Pons (tissue), 1 donor: ENCODE data around the gene DLX1.
"Not testable (repeated sequence)": the region's sequence is repeated elsewhere in the genome, so short reads cannot be mapped to it uniquely, and the experiment has no call there.

Experiments used
- DNase-seq: peaks from one replicate; pipeline ENCODE4 v3.0.0-alpha.2; 2016; ENCODE audit warnings: low spot score

Gene DLX1

DNA sequence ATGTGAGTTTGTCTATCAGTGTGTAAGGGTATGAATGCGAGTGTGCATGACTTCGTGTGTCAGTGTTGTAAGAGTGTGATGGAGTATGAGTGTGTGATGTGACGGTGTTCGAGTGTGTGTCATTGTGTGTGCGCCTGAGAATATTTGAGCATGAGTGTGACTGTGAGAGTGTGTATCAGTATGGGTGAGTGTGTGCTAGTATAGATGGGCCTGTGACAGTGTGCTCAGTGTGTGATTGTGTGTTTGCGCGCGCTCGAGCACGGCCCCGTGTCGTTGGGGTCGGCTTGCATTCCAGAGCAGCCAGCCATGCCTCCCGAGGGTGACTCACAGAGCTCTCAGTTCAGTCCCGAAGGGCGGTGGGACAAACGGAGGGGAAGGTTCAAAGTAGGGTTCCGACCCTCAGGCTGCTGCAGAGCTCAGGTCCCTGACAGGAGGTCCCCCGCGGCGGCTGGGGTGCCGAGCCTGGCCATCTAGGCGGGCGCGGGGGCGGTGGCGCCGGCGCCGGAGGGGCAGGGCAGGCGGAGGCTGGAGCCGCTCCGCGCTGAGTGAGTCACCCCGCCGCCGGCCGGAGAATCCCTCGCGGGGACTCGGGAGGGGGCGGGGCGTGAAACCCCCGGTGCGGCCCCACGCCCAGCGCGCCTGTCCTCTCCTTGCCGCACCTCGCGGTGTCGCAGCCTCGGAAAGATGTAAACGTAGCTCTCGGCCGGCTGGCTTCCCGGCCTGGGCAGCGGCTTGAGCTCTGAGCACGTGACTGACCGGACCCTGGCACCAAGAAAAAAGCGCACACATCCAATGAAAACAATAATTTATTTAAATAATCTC lies 13.6 kb downstream of the DLX1 start:
- DNase-seq, result no peak

DNA sequence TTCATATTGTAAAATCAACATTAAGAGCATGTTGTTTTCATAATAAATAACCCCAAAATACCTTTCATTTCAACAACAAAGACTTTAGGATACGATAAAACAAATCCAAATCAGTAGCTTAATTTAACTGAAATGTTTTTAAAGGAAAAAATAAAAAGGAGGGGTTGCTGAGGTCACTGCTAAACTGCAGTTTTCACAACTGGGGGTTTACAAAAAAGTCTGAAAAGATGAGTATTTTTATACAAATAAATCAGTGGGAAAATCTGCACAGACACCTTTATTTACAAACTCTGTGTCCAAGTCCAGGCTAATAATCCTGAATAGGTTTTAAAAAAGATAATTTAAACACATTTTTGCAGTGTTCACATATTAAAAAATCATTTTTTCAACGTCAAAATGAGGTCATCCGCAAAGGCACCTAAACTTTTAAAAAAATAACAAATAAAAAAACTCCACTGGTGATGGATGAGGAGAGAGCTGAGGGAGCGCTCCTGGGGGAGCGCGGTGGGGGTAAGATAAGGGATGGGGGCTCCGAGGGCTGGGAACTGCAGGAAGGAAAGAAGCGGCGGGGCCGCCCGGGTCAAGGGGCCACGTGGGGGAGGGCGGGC lies 14.3 kb downstream of the DLX1 start:
- no peak for DNase-seq

DNA sequence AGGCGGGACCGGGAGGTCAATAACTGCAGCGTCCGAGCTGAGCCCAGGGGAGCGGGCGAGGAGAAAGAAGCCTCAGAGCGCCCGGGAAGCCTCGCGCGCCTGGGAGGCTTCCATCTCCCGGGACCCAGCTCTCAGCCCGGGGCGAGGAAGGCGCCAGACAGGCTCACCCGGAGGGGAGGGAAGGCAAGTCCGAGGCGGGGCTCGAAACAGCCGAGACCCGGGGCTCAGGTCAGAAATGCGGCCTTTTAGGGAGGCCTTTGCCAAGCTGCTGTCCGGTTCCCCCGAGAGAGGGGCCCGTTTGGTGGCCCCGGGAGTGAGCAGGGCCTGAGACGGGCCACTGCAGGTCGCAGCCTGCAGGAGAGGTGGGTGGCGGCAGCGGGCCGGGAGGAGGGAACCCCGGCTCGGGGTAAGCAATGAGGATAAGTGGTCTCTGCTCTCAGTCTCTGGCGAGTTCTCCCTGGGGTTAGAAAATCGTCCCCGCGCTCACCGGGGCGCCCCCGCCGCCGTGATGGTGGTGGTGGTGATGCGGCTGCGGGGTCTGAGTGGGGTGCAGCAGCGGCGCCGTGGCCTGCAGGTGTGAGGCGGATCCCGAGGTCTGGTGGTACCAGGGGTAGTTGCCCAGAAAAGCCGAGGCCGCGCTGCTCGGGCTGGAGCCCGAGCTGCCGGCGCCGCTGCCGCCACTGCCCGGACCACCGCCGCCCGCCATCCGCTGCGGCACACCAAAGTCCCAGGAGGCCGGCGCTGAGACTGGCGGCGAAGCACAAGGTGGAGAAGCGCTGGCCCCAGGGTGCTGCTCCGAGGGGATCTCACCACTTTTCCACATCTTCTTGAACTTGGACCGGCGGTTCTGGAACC lies 15.0 kb downstream of the DLX1 start:
- DNase-seq, result no peak

DNA sequence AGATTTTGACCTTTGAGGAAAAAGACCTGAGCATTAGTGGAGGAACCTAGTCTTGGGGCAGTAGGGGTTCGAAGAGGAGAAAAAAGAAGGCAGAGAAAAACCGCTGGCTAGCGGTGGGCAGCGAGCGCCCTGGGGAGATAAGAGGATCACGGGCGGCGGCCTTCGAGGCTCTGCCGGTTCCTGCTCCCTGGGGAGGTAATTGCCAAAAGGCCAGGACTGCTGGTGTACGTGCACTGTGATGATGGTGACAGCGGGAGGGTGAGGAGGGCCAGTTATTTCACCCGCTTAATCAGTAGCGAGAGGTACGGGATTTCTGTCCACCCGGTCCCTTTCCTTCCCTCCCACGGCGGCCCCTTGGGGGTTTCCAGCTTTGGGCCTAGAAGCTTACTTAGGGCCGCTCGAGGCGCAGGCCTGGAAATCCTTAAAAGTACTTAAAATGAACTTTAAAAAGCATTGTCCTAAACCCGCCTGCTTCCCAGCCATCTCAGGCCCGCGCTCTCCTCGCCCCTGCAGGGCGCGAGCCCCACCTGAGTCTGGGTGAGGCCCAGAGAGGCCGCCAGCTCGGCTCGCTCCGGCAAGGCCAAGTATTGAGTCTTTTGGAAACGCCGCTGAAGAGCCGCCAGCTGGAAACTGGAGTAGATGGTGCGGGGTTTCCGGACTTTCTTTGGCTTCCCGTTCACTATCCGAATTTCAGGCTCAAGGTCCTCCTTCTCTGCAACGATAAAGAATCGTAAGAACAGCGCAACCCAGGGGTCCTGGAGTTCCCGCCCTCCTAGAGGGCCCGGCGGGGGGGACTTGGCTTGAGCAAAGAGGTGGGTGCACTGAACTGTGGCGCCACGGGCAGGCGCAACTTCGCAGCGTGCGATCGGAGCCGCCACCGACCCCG lies 15.9 kb downstream of the DLX1 start:
- no peak for DNase-seq

DNA sequence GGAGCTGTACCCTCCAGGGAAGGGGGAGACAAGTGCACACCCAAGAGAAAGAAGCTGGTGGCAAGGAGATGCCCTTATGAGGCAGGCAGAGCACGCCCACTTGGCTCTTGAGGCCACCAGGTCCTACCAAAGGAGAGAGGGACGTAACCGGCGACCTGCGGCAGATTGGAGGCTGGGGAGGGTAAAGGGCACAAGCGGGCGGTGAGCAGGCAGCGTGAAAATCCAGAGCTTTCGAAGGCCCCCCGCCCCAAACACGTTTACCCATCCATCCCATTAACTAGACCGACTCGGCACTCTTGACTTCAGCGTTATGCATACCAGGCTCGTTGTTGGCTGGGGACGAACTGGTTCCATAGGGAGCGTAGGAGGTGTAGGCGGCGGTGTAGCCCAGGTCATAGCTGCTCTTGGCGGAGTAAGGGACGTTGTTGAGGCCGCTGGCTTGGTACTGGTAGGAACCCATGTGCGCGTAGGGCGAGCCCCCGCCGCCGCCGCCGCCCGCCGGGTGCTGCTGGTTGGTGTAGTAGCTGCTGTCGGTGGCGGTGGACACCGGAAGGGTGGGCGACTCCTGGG lies 16.6 kb downstream of the DLX1 start:
- no peak for DNase-seq

DNA sequence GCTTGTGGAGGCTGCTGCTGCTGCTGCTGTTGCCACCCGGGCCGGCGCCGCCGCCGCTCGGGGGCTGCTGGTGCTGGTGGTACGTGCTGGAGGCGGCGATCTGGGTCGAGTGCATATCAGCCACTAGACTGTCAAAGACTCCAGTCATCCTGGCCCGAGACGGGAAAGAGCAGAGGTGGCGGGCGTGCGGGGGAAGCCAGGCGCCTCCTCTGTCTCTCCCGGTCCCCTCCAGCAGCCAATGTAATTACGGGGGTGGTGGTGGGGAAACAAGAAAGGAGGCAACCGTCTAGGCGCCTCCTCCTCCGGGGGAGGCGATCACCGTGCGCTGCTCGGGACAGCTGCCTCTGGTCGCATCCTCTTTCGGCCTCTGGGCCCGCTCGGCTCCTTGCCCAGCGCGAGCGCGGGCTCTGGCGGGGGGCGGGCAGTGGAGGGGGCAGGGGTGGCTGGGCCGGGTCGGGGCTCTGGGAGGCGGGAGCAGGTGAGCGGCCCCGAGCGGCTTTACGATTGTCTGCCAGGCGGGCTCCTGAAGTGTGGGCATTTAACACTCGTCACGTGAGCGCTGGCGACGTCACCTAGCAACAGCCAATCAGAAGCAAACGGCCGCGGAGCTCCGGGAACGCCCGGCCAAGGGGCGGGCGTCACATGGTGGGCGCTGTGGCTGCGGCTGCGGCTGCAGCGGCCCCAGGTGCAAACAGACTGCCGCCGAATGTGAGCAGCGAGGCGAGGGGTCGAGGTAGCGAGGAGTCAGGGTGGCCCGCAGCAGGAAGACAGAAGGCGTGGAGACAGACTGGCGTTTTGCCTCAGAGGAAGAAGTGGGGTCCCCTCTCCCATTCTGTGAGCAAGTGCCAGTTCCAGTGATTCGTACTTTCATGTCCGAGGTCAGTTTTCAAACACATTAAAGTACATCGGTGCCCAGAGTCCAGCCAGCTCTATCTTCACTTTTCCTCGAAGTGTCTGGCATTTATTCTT lies 17.4 kb downstream of the DLX1 start, which contains the start of gene DLX2:
DLX2 (minus strand) TSS at position 510 of the 969 bp plus-strand sequence; CDS start at position 148, 362 bp downstream.
- peak; percentile 41 for DNase-seq

DNA sequence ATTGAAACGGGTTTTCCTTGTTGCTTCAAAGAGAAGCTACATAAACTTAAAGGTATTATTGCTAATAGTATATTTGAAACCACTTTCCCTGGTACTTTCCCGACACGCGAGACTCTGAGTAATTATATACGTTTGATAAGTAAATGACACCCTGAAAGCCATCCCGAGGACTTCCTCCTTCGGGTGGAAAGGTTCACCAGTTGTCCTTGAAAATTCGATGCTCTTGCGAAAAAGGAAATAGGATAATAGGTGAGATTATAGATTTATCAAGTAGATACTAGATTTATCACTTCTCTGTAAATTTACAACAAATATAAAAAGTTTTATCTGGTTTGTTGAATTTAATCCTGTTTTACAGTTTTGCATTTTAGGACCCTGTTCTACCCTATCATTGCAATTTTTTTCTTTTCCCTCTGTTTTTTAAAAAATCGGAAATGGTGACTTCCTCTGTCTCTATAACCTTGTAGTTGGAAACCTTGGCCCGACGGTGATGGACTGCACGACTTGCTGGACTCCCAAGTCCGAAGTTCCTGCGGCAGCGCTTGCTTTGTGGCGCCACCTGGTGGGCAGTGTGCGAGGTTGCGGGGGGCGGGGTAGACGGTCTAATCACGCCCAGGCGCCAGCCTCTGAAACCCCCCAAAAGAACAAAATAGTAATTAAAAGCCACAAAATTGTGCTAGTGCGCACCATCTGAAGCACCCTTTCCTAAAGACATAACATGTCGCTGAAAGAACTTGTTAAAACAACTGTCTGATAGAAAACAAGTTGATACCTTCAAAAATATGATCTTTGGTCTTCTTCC lies 18.4 kb downstream of the DLX1 start:
- DNase-seq, result peak; percentile 79

DNA sequence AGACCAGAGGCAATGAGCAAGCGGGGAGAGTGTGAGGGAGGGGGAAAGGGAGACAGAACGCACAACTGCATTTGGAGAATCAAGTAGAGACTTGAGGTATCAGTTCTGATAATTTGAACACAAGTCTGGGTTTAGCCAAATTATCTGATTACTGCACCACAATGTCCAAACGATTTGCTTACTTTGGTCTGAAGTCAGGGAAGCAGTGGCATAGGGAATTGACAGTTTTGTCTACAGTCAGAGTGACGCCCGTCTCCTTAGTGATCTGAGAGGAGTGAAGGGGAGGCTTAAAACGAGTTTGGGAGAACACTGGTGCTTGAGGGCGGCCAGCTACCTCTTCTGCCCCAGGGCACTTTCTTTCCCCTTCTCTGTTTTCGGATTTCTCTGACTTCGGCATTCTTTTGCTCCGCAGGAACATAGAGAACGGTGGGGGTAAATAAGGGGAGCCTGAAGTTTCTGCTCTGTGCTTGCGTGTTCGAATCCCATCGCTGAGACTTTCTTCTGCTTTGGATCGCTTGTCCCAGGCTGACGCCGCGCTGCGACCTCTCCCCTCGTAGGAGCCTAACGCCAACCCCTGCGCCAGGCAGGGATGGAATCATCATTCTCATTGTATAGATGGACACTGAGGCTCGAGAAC lies 20.3 kb downstream of the DLX1 start:
- DNase-seq, result no peak

DNA sequence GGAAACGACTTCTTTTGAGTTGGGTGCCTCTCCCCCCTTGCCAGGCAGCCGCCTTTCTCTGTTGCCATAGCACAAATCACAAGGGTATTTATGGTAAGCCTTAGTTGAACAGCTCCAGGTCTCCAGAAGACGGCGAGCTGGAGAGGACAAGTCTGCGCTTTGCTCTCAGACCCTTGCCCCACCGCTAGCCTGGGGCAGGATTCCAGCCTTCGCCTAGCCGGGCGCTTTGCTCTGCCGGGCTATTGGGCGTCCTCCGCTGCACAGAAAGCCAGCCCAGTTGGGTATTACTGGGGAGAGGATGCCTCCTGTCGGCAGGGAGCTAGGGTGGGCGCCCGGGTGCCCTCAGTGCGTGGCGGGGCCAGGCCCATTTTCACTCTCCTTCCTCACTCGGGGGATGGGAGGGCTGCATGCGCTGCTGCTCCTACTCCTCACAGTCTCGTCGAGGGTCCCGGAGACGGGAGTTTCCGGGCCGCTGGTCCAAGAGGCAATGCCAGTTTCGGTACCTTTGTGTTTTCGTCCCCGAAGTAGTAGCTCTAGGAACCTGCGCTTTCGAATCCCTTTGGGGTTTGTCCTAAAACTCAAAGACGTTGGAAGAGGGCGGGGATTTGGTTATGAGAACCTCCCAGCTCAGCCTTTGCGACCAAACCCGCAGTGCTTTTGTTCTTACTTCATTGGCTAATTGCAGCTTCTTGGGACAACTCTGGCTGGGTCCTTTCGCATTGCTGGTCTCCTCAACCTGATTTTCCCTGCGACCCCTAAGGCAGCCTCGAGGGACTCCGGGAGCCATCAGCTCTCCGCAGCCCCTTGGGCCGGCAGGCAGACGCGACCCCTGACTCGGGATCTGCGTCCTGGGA lies 21.0 kb downstream of the DLX1 start:
- no peak for DNase-seq

DNA sequence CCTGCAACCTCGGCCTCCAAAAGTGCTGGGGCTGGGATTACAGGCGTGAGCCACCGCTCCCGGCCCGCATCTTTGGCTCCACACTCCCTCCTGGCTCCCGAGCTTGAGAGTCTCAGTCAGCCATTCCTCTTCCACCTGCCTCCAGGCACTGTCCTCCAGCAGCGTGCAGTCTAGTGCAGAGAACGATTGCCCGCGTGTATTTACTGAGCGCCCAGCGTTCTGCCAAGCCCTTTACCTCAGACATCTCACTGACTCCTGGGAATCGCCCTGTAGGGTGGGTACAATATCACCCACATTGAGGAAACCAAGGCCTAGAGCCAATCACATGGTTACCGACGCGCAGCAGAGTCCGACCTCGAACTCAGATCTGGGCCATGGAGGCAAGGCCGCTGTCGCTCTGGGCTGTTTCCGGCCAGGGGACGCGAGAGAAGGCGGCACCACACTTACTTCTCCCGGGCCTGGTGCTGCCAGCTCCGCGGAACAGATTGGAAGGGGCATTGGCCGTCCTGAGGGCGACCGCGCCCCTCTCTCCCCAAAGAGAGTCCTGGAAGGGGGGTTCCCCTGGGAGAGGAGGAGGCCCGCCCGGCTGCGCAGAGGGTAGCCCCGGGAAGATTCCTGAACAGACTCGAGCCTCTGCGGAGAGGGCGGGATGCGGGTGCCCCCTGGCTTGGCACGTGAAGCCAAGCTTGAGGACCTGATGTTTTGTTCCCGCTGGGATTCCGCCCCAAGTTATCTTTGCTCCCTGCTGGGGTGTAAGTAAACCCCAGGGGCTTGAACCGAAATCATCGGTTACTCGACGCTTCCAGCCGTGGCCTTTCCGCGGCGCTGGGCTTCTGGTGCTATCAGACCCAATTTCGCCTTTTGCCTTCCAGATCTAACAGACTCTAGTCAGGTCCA lies 22.6 kb downstream of the DLX1 start:
- no peak for DNase-seq

DNA sequence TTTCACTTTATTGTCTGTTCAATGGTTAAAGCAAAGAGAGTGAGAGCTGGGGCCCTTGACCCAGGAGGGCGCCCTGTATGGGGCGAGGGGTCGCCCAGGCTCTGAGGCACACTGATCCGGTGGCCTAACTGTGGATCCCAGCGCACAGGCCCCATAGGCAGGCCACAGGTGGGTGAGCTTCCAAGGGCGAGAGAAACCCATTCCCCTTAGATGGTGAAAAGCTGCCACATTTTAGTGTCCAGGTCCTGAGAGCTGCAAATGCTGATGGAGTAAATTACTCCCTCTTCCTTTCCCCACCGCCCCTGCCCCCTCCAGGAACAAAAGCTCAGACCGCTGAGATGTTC lies 23.3 kb downstream of the DLX1 start:
- DNase-seq, result no peak

DNA sequence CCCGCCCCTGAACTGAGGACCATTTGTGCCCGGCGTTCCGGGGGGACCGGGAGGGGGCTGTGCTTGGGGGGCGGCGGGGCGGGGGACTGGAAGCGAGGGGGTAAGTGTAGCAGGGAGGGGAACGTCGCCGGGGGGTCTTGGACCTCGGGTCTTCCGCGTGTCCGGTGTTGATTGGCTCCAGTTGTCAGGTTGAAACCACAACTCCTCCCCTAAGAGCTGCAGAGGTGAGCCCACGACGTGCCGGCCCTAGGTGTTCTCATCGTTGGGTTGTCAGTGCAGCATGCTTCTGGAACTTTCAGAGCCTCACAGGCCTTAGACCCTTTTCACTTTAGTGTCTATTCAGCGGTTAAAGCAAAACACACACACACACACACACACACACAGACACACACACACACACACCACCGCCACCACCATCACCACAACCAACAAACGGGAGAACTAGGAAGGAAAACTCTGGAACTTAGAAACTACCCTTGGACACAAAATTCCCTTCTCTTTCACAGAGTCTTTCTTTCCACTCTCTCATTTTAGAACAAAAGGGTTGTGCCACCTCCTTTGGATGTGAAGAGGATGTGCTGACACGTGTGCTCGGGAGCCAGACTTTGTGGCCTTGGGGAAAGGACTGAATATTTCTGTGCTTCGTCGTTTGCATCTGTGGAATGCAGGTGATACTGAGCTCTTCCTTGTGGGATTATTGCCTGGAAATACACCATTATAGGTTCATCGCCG lies 24.1 kb downstream of the DLX1 start:
- no peak for DNase-seq

DNA sequence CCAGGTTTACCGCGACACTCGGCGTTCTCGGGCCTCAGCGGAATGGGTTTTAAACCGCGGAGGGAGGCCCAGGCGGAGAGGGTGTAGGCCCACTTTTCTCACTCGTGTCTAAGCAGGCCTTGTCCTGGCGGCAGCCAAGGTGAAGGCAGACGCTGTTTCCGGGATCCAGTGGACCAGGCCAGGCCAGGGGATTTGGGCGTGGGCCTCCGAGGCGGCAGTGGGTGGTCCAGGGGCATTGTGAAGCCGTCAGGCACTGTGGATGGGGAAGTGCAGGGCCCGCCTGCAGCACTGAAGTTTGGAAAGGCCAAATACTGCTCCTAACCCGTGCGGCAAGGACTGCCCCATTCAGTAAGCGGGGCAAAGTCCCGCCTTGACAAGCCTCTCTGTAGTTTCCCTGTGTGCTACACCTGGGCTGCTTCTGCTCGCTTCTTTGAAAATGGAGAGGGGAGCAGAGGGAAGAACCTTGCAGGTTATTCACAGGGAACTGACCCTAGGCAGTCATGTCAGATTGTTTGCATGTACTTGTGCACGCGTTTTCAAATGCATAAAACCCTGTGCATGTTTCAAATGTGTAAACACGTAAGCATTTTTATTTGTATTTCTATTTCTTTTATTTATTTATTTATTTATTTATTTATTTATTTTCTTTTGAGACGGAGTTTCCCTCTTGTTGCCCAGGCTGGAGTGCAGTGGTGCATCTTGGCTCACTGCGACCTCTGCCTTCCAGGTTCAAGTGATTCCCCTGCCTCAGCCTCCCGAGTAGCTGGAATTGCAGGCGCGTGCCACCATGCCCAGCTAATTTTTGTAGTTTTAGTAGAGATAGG lies 24.9 kb downstream of the DLX1 start:
- no peak for DNase-seq

DNA sequence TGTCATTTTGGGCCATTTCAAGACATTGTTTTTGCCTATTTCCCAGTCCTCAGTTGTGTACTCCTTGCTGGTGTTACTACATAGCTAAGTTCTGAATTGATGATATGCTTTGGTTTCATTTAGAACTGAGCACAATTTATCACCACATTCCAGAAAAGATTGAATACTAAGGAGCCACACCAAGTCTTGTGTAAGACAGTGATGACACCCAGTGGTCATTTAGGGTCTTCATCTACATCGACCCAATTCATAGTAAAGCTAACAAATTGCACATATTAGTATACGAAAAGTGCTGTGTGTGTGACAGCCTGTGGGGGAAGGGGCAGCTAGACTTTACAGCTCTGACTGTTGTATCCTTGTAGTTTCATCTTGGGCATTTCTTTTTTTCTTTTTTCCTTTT lies 28.3 kb downstream of the DLX1 start:
- peak; percentile 53 for DNase-seq

DNA sequence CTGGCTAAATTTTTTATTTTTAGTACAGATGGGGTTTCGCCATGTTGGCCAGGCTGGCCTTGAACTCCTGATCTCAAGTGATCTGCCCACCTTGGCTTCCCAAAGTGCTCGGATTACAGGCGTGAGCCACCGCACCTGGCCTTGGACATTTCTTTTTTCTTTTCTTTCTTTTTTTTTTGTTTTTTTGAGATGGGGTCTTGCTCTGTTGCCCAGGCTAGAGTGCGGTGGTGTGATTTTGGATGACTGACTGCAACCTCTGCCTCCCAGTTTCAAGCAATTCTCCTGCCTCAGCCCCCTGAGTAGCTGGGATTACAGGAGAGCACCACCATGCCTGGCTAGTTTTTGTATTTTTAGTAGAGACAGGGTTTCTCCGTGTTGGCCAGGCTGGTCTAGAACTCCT lies 28.9 kb downstream of the DLX1 start:
- not testable (repeated sequence) for DNase-seq
